KOPT-K1 (cell line): Measurements from ENCODE around the gene CHRNA4.

Source experiments
- H3K27ac ChIP-seq: fragments of 200-600 bp; sonication (generic); 2 replicates; pipeline ENCODE4 v1.5.1; 2016; ENCODE audit warnings: antibody characterized with exemption, mild to moderate bottlenecking, low read depth, low read length; ENCODE audit not compliant: poor library complexity, severe bottlenecking
- H3K36me3 ChIP-seq: fragments of 200-600 bp; sonication (generic); 2 replicates; pipeline ENCODE4 v1.5.1; 2017; ENCODE audit warnings: antibody characterized with exemption, mild to moderate bottlenecking, low read length, moderate library complexity; ENCODE audit not compliant: insufficient read depth
- H3K9me3 ChIP-seq: fragments of 200-600 bp; sonication (generic); 2 replicates; pipeline ENCODE4 v1.5.1; 2017; ENCODE audit warnings: antibody characterized with exemption, low read length, mild to moderate bottlenecking; ENCODE audit not compliant: insufficient read depth, poor library complexity, severe bottlenecking

CHRNA4 gene

GRCh38 chr20:63360850-63361518 lies at the start of gene CHRNA4:
Gene CHRNA4, minus strand, starts transcription at chr20:63361349. Its CDS starts 184 bp downstream, at chr20:63361165.
- no peaks in the 10 kb centered on the region for H3K36me3 ChIP-seq

GRCh38 chr20:63409834-63410435 lies 48.8 kb upstream of the CHRNA4 start:
- H3K9me3 ChIP-seq = no peaks in the 10 kb centered on the region
- H3K27ac ChIP-seq = no peak overlapping the region
- no peaks in the 10 kb centered on the region for H3K36me3 ChIP-seq

More at GRCh38 chr20:63360850-63361518, at the start of gene CHRNA4:
- Histone ChIP-seq H3K27ac (no peak within 1 kb of the TSS), H3K9me3 (no peaks in the 10 kb centered on the region)

GRCh38 chr20:63409066-63409833 lies 48.1 kb upstream of the CHRNA4 start:
- Histone ChIP-seq H3K9me3 (no peaks in the 10 kb centered on the region), H3K27ac (no peak overlapping the region), H3K36me3 (no peaks in the 10 kb centered on the region)

- Histone ChIP-seq H3K27ac (no peak overlapping the region), H3K36me3 (no peaks in the 10 kb centered on the region), H3K9me3 (no peaks in the 10 kb centered on the region)
Measured at GRCh38 chr20:63408684-63409046, 47.5 kb upstream of the CHRNA4 start.

GRCh38 chr20:63407928-63408683 lies 47.0 kb upstream of the CHRNA4 start:
- Histone ChIP-seq H3K27ac (no peak overlapping the region), H3K9me3 (no peaks in the 10 kb centered on the region), H3K36me3 (no peaks in the 10 kb centered on the region)

GRCh38 chr20:63406617-63407245 lies 45.6 kb upstream of the CHRNA4 start:
- no peaks in the 10 kb centered on the region for H3K36me3 ChIP-seq
- H3K27ac ChIP-seq = no peak overlapping the region
- H3K9me3 ChIP-seq = no peaks in the 10 kb centered on the region

GRCh38 chr20:63406011-63406410 lies 44.9 kb upstream of the CHRNA4 start:
- Histone ChIP-seq H3K9me3 (no peaks in the 10 kb centered on the region), H3K27ac (no peak overlapping the region), H3K36me3 (no peaks in the 10 kb centered on the region)

- Histone ChIP-seq H3K9me3 (no peaks in the 10 kb centered on the region), H3K27ac (no peak overlapping the region), H3K36me3 (no peaks in the 10 kb centered on the region)
Measured at GRCh38 chr20:63405102-63405730, 44.1 kb upstream of the CHRNA4 start.

GRCh38 chr20:63404129-63405085 lies 43.3 kb upstream of the CHRNA4 start:
- H3K36me3 ChIP-seq = no peaks in the 10 kb centered on the region
- H3K27ac ChIP-seq = no peak overlapping the region
- H3K9me3 ChIP-seq = no peaks in the 10 kb centered on the region

GRCh38 chr20:63403403-63404105 lies 42.4 kb upstream of the CHRNA4 start:
- H3K27ac ChIP-seq = no peak overlapping the region
- H3K36me3 ChIP-seq = no peaks in the 10 kb centered on the region
- H3K9me3 ChIP-seq = no peaks in the 10 kb centered on the region

- Histone ChIP-seq H3K9me3 (no peaks in the 10 kb centered on the region), H3K36me3 (no peaks in the 10 kb centered on the region)
Measured at GRCh38 chr20:63402860-63403220, 41.7 kb upstream of the CHRNA4 start.

GRCh38 chr20:63402181-63402859 lies 41.2 kb upstream of the CHRNA4 start:
- Histone ChIP-seq H3K9me3 (no peaks in the 10 kb centered on the region), H3K36me3 (no peaks in the 10 kb centered on the region), H3K27ac (no peak overlapping the region)

More at GRCh38 chr20:63402860-63403220, 41.7 kb upstream of the CHRNA4 start:
- H3K27ac ChIP-seq = no peak overlapping the region
